BE2C (cell line): ENCODE measurements around the gene C1orf116.
A peak's percentile ranks its signal among the peaks of the same experiment; 100 is the strongest.

ENCODE experiments used
- DNase-seq: peaks from one replicate; pipeline ENCODE4 v3.0.0-alpha.2; 2020
- H3K27me3 ChIP-seq: fragments of 250-450 bp; sonication (Bioruptor Pico); 2 replicates; pipeline ENCODE4 v1.5.1; 2020; ENCODE audit warnings: mild to moderate bottlenecking
- H3K36me3 ChIP-seq: fragments of 250-450 bp; sonication (Bioruptor Pico); 2 replicates; pipeline ENCODE4 v1.5.1; 2020; ENCODE audit warnings: mild to moderate bottlenecking
- H3K4me1 ChIP-seq: fragments of 250-450 bp; sonication (Bioruptor Pico); 2 replicates; pipeline ENCODE4 v1.5.1; 2020
- H3K4me3 ChIP-seq: 2 replicates; pipeline ENCODE4 v1.5.1; 2011; ENCODE audit warnings: low read depth, low read length
- H3K9me3 ChIP-seq: fragments of 250-450 bp; sonication (Bioruptor Pico); 2 replicates; pipeline ENCODE4 v1.5.1; 2020
- CTCF ChIP-seq: IDR thresholded peaks from 2 replicates; pipeline ENCODE4 v1.5.1; 2012; ENCODE audit warnings: mild to moderate bottlenecking, low read depth, low read length

The C1orf116 gene

GRCh38 chr1:207058252-207058651, 25.7 kb upstream of the C1orf116 start:
- no peak for DNase-seq
- no peak for TF ChIP-seq CTCF
- H3K4me3 ChIP-seq, result no peak overlapping the region

GRCh38 chr1:207056673-207057072, 24.1 kb upstream of the C1orf116 start:
- Histone ChIP-seq H3K4me3 (no peak overlapping the region), H3K27me3 (peaks cover 46% of the 10 kb centered on the region), H3K36me3 (no peaks in the 10 kb centered on the region), H3K4me1 (no peaks in the 10 kb centered on the region), H3K9me3 (no peaks in the 10 kb centered on the region)
- DNase-seq, result no peak
- no peak for TF ChIP-seq CTCF

More at GRCh38 chr1:207058252-207058651, 25.7 kb upstream of the C1orf116 start:
- Histone ChIP-seq H3K9me3 (no peaks in the 10 kb centered on the region), H3K27me3 (peaks cover 45% of the 10 kb centered on the region), H3K36me3 (no peaks in the 10 kb centered on the region), H3K4me1 (no peaks in the 10 kb centered on the region)

- Histone ChIP-seq H3K4me1 (peaks cover 3% of the 10 kb centered on the region; the same call in 1 of the 2 replicates), H3K36me3 (no peaks in the 10 kb centered on the region), H3K9me3 (no peaks in the 10 kb centered on the region), H3K27me3 (peaks cover 46% of the 10 kb centered on the region), H3K4me3 (no peak overlapping the region)
- DNase-seq, result no peak
- no peak for TF ChIP-seq CTCF
Measured at GRCh38 chr1:207055386-207056001, 22.9 kb upstream of the C1orf116 start.

- peaks cover 2% of the 10 kb centered on the region for H3K36me3 ChIP-seq
- no peak overlapping the region for H3K4me3 ChIP-seq
- no peak for DNase-seq
- peaks cover 6% of the 10 kb centered on the region for H3K4me1 ChIP-seq
- TF ChIP-seq CTCF, result no peak
- no peaks in the 10 kb centered on the region for H3K9me3 ChIP-seq
- peaks cover 43% of the 10 kb centered on the region for H3K27me3 ChIP-seq
Measured at GRCh38 chr1:207054491-207054890, 21.9 kb upstream of the C1orf116 start.

- DNase-seq, result peak; percentile 97
- no peaks in the 10 kb centered on the region for H3K9me3 ChIP-seq
- peak within 1 kb of the TSS; percentile 85 for H3K4me3 ChIP-seq
- 0 out of 2 replicates have a peak, but pooled peaks have one; percentile 1 for TF ChIP-seq CTCF
- H3K36me3 ChIP-seq, result peaks cover 16% of the 10 kb centered on the region
- peaks cover 34% of the 10 kb centered on the region for H3K27me3 ChIP-seq
- peaks cover 6% of the 10 kb centered on the region for H3K4me1 ChIP-seq
Measured at GRCh38 chr1:207052911-207053769, 20.6 kb upstream of the C1orf116 start, which contains the start of gene PFKFB2. PFKFB2 (plus strand) TSS chr1:207053275; CDS start chr1:207054718, 1,443 bp downstream.
